ENCODE data around the gene GPC3. TPM values are rescaled to one million over a fixed set of nuclear protein-coding genes. Genes with fewer than 3 reads are reported as not detected.

Gene GPC3
- total RNA-seq, 1 experiment from 2014 or later: 0.98 TPM

DNA sequence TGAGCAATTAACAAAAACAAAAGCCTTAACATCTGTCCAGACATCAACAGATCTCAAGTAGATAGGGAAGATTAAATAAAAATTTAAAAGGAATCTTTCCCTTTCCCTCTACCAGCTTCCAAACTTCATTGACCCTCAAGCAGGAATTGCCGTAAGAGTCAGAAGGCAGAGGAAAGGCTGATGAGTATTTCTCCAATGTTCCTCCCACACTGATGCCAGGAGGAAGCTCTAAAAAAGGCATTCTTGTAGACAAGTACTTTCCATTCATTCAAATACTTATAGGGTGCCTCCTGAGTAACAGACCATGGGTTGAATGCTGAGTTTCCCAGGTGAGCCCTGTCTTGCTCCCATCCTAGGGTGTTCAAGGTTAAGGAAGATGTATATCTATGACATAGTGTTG lies 418.5 kb downstream of the GPC3 start:
- POLR2A ChIA-PET: no interaction called here
- RAD21 ChIA-PET (ENCODE audit: low non-redundant PET in 1 of 2, low total read pairs in 2 of 2, uncharacterized antibody in 2 of 2, unreplicated experiment in 2 of 2): no interaction called here

DNA sequence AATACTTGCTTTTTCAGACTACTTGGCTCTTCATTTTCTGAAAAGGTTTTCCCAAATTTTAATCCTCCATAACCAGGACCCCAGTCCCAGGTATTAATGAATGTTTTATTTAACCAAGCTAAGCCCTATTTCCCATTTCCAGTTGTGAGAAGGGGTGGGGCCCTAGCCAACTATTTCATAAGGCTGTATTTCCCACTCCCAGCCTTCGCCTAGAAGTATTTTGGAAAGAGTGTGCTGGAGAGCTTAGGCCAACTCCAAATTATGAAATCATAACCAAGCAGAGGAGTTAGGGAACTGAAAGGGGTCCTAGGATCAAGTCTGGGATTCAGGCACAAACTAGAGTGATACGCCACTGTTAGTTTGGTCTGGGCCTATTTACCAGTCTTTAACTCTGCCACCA lies 421.7 kb downstream of the GPC3 start:
- BruUV-seq (replicated peaks): no TSS peak
- TF ChIP-seq EGR1 (IDR thresholded peaks at IDR 0.05; ENCODE audit: low read depth) (no peak), JUND (IDR thresholded peaks at IDR 0.05) (no peak), SRF (IDR thresholded peaks at IDR 0.05; ENCODE audit: low read depth) (no peak), EZH2 (IDR thresholded peaks at IDR 0.05) (no peak), RAD21 (IDR thresholded peaks at IDR 0.05; ENCODE audit: low read depth) (no peak), TCF7L2 (IDR thresholded peaks at IDR 0.05; ENCODE audit: borderline replicate concordance, extremely low read depth, insufficient read depth, insufficient read length) (no peak), FOSL1 (IDR thresholded peaks at IDR 0.05; ENCODE audit: low read depth) (no peak)
- TF ChIP-seq, protein P1, sequence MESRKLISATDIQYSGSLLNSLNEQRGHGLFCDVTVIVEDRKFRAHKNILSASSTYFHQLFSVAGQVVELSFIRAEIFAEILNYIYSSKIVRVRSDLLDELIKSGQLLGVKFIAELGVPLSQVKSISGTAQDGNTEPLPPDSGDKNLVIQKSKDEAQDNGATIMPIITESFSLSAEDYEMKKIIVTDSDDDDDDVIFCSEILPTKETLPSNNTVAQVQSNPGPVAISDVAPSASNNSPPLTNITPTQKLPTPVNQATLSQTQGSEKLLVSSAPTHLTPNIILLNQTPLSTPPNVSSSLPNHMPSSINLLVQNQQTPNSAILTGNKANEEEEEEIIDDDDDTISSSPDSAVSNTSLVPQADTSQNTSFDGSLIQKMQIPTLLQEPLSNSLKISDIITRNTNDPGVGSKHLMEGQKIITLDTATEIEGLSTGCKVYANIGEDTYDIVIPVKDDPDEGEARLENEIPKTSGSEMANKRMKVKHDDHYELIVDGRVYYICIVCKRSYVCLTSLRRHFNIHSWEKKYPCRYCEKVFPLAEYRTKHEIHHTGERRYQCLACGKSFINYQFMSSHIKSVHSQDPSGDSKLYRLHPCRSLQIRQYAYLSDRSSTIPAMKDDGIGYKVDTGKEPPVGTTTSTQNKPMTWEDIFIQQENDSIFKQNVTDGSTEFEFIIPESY (IDR thresholded peaks at IDR 0.05; ENCODE audit: extremely low read depth, insufficient replicate concordance, low read length): no peak
- H4K20me1 ChIP-seq (ENCODE audit: insufficient read depth): no peaks in the 10 kb centered on the region
- ChIA-PET CTCF (no interaction called here), POLR2A (no interaction called here), RAD21 (ENCODE audit: low non-redundant PET in 1 of 2, low total read pairs in 2 of 2, uncharacterized antibody in 2 of 2, unreplicated experiment in 2 of 2) (no interaction called here)
- no peaks in the 10 kb centered on the region for H3K27me3 ChIP-seq (ENCODE audit: insufficient read depth, low read length)
- H3K9ac ChIP-seq (ENCODE audit: low read length): no peak overlapping the region
- ATAC-seq: no peak
- H3K9me2 ChIP-seq (ENCODE audit: insufficient read depth): no peaks in the 10 kb centered on the region
- intact Hi-C loops (cut with micrococcal nuclease): no loop called here
- no peaks in the 10 kb centered on the region for H3K79me2 ChIP-seq (ENCODE audit: insufficient read depth, low read length)
- DNase-seq (ENCODE audit: low read depth, low spot score): no peak
- no peak overlapping the region for H3K4me3 ChIP-seq (replicated peaks in 1 of 2; ENCODE audit: low read depth in 1 of 2, low read length in 2 of 2)
- no peak overlapping the region for H3K27ac ChIP-seq (ENCODE audit: low read depth, low read length)
- no peaks in the 10 kb centered on the region for H3K36me3 ChIP-seq (ENCODE audit: control insufficient read depth in 1 of 2, insufficient read depth in 2 of 2, low read length in 2 of 2)
- no peaks in the 10 kb centered on the region for H3K9me3 ChIP-seq (ENCODE audit: control insufficient read depth in 1 of 2, insufficient read depth in 1 of 2, low read depth in 1 of 2, low read length in 2 of 2)
- no peak overlapping the region for H2AFZ ChIP-seq (ENCODE audit: low read depth, low read length, poor library complexity, severe bottlenecking)
- H3K4me2 ChIP-seq (ENCODE audit: low read length): no peak overlapping the region
- no peaks in the 10 kb centered on the region for H3K4me1 ChIP-seq (ENCODE audit: control insufficient read depth in 1 of 2, insufficient read depth in 2 of 2, low read length in 2 of 2)

More for the DNA sequence above, 418.5 kb downstream of the GPC3 start:
- Histone ChIP-seq H3K9ac (ENCODE audit: low read length) (no peak overlapping the region), H3K4me3 (replicated peaks in 1 of 2; ENCODE audit: low read depth in 1 of 2, low read length in 2 of 2) (no peak overlapping the region), H3K4me2 (ENCODE audit: low read length) (no peak overlapping the region), H3K27me3 (ENCODE audit: insufficient read depth, low read length) (no peaks in the 10 kb centered on the region), H3K79me2 (ENCODE audit: insufficient read depth, low read length) (no peaks in the 10 kb centered on the region), H3K27ac (ENCODE audit: low read depth, low read length) (no peak overlapping the region), H3K9me3 (ENCODE audit: control insufficient read depth in 1 of 2, insufficient read depth in 1 of 2, low read depth in 1 of 2, low read length in 2 of 2) (no peaks in the 10 kb centered on the region), H3K36me3 (ENCODE audit: control insufficient read depth in 1 of 2, insufficient read depth in 2 of 2, low read length in 2 of 2) (no peaks in the 10 kb centered on the region), H3K9me2 (ENCODE audit: insufficient read depth) (no peaks in the 10 kb centered on the region), H4K20me1 (ENCODE audit: insufficient read depth) (no peaks in the 10 kb centered on the region), H3K4me1 (ENCODE audit: control insufficient read depth in 1 of 2, insufficient read depth in 2 of 2, low read length in 2 of 2) (no peaks in the 10 kb centered on the region), H2AFZ (ENCODE audit: low read depth, low read length, poor library complexity, severe bottlenecking) (no peak overlapping the region)
- intact Hi-C loops (cut with micrococcal nuclease): no loop called here
- CTCF ChIA-PET: no interaction called here
- no TSS peak for BruUV-seq (replicated peaks)
- no peak for DNase-seq (ENCODE audit: low read depth, low spot score)
- ATAC-seq: no peak
- no peak for TF ChIP-seq SP1 (IDR thresholded peaks at IDR 0.05; ENCODE audit: low read depth)
- TF ChIP-seq, protein P1 (IDR thresholded peaks at IDR 0.05; ENCODE audit: extremely low read depth, insufficient replicate concordance, low read length): no peak
